Effector memory CD8-positive, alpha-beta T cell (primary cell): ENCODE measurements around the gene CSF2RB.

ENCODE experiments used
- ATAC-seq: fragments of 150-1000 bp; cut with Tn5 transposase; replicated peaks from 2 replicates; pipeline ENCODE4 v1.10.0; 2021; ENCODE audit warnings: mild to moderate bottlenecking, moderate library complexity
- DNase-seq, 3 experiments: peaks; one replicate each; pipeline ENCODE4 v3.0.0; 2021
- H3K27ac Mint-ChIP-seq, 2 donors: one replicate each; pipeline ENCODE4 v1.8.0; 2022; ENCODE audit warnings: mild to moderate bottlenecking in 2 of 2, mixed read lengths in 2 of 2, moderate library complexity in 2 of 2
- H3K27me3 Mint-ChIP-seq, 2 donors: one replicate each; pipeline ENCODE4 v1.8.0; 2022; ENCODE audit warnings: mixed read lengths in 2 of 2
- H3K36me3 Mint-ChIP-seq: one replicate; pipeline ENCODE4 v1.8.0; 2022; ENCODE audit warnings: mild to moderate bottlenecking, moderate library complexity, mixed read lengths; ENCODE audit not compliant: insufficient read depth
- H3K4me1 Mint-ChIP-seq, 2 donors: one replicate each; pipeline ENCODE4 v1.8.0; 2022; ENCODE audit warnings: low read depth in 2 of 2, mixed read lengths in 2 of 2
- H3K4me3 Mint-ChIP-seq, 2 donors: one replicate each; pipeline ENCODE4 v1.8.0; 2022; ENCODE audit warnings: mild to moderate bottlenecking in 2 of 2, mixed read lengths in 2 of 2, moderate library complexity in 2 of 2
- H3K9me3 Mint-ChIP-seq, 2 donors: one replicate each; pipeline ENCODE4 v1.8.0; 2022; ENCODE audit warnings: mixed read lengths in 2 of 2

The CSF2RB gene

GRCh38 chr22:36874736-36875135, 38.7 kb upstream of the CSF2RB start:
- H3K4me3 Mint-ChIP-seq = no peak overlapping the region
- peaks cover 0 to under 1% of the 10 kb centered on the region in 2 donors for H3K9me3 Mint-ChIP-seq
- H3K4me1 Mint-ChIP-seq = peaks cover 6 to 13% of the 10 kb centered on the region in 2 donors
- no peak for DNase-seq
- peaks cover 23 to 26% of the 10 kb centered on the region in 2 donors for H3K27me3 Mint-ChIP-seq
- no peak overlapping the region for H3K27ac Mint-ChIP-seq
- no peak for ATAC-seq
- peaks cover 6% of the 10 kb centered on the region for H3K36me3 Mint-ChIP-seq

- Mint-ChIP-seq H3K36me3 (peaks cover 6% of the 10 kb centered on the region), H3K4me3 (no peak overlapping the region), H3K27me3 (peaks cover 25 to 27% of the 10 kb centered on the region in 2 donors), H3K9me3 (peaks cover 2 to 10% of the 10 kb centered on the region in 2 donors), H3K4me1 (peaks cover 6 to 13% of the 10 kb centered on the region in 2 donors), H3K27ac (no peak overlapping the region)
- no peak for DNase-seq
- ATAC-seq = no peak
These were observed 37.7 kb upstream of the CSF2RB start for GRCh38 chr22:36875741-36876140.

GRCh38 chr22:36879775-36880174, 33.7 kb upstream of the CSF2RB start:
- Mint-ChIP-seq H3K4me1 (no peaks in the 10 kb centered on the region), H3K36me3 (no peaks in the 10 kb centered on the region), H3K27ac (no peak overlapping the region), H3K4me3 (no peak overlapping the region), H3K27me3 (peaks cover 37 to 42% of the 10 kb centered on the region in 2 donors), H3K9me3 (peaks cover 5 to 20% of the 10 kb centered on the region in 2 donors)
- DNase-seq = no peak
- no peak for ATAC-seq

GRCh38 chr22:36881504-36882245, 31.8 kb upstream of the CSF2RB start:
- no peak overlapping the region for H3K27ac Mint-ChIP-seq
- peaks cover 5 to 20% of the 10 kb centered on the region in 2 donors for H3K9me3 Mint-ChIP-seq
- no peak for DNase-seq
- H3K27me3 Mint-ChIP-seq = peaks cover 45 to 52% of the 10 kb centered on the region in 2 donors
- no peaks in the 10 kb centered on the region for H3K36me3 Mint-ChIP-seq
- no peak overlapping the region for H3K4me3 Mint-ChIP-seq
- no peak for ATAC-seq
- H3K4me1 Mint-ChIP-seq = no peaks in the 10 kb centered on the region

GRCh38 chr22:36884349-36885158, 28.9 kb upstream of the CSF2RB start:
- no peak for ATAC-seq

GRCh38 chr22:36885474-36885873, 28.0 kb upstream of the CSF2RB start:
- no peak overlapping the region for H3K27ac Mint-ChIP-seq

More at GRCh38 chr22:36884349-36885158, 28.9 kb upstream of the CSF2RB start:
- peaks cover 5 to 20% of the 10 kb centered on the region in 2 donors for H3K9me3 Mint-ChIP-seq
- peaks cover 37 to 41% of the 10 kb centered on the region in 2 donors for H3K27me3 Mint-ChIP-seq
- no peaks in the 10 kb centered on the region for H3K36me3 Mint-ChIP-seq
- DNase-seq = no peak
- H3K4me3 Mint-ChIP-seq = no peak overlapping the region
- H3K4me1 Mint-ChIP-seq = peaks cover 4% of the 10 kb centered on the region in 2 donors
- no peak overlapping the region for H3K27ac Mint-ChIP-seq

GRCh38 chr22:36886016-36886415, 27.4 kb upstream of the CSF2RB start:
- peaks cover 4% of the 10 kb centered on the region in 2 donors for H3K4me1 Mint-ChIP-seq
- DNase-seq = no peak
- peaks cover 34 to 37% of the 10 kb centered on the region in 2 donors for H3K27me3 Mint-ChIP-seq
- no peak for ATAC-seq
- H3K27ac Mint-ChIP-seq = no peak overlapping the region
- no peaks in the 10 kb centered on the region for H3K36me3 Mint-ChIP-seq
- no peak overlapping the region for H3K4me3 Mint-ChIP-seq
- peaks cover 3 to 7% of the 10 kb centered on the region in 2 donors for H3K9me3 Mint-ChIP-seq

More at GRCh38 chr22:36885474-36885873, 28.0 kb upstream of the CSF2RB start:
- DNase-seq (no peak), ATAC-seq (no peak)
- Mint-ChIP-seq H3K9me3 (peaks cover 3 to 12% of the 10 kb centered on the region in 2 donors), H3K4me1 (peaks cover 4% of the 10 kb centered on the region in 2 donors), H3K36me3 (no peaks in the 10 kb centered on the region), H3K27me3 (peaks cover 34 to 37% of the 10 kb centered on the region in 2 donors), H3K4me3 (no peak overlapping the region)

- ATAC-seq = peak; percentile 58
These were observed 26.3 kb upstream of the CSF2RB start for GRCh38 chr22:36887162-36887561.

GRCh38 chr22:36891646-36892045, 21.8 kb upstream of the CSF2RB start:
- Mint-ChIP-seq H3K36me3 (no peaks in the 10 kb centered on the region), H3K4me1 (peaks cover 4% of the 10 kb centered on the region in 2 donors)

More at GRCh38 chr22:36887162-36887561, 26.3 kb upstream of the CSF2RB start:
- H3K27me3 Mint-ChIP-seq = peaks cover 34 to 37% of the 10 kb centered on the region in 2 donors
- DNase-seq = no peak
- no peaks in the 10 kb centered on the region for H3K9me3 Mint-ChIP-seq
- no peaks in the 10 kb centered on the region for H3K36me3 Mint-ChIP-seq
- no peak overlapping the region for H3K4me3 Mint-ChIP-seq
- peak overlapping the region in 1 of 2 donors; percentile 44 for H3K27ac Mint-ChIP-seq
- H3K4me1 Mint-ChIP-seq = peaks cover 4% of the 10 kb centered on the region in 2 donors

GRCh38 chr22:36892292-36892691, 21.1 kb upstream of the CSF2RB start:
- peaks cover 2% of the 10 kb centered on the region in 2 donors for H3K4me1 Mint-ChIP-seq
- H3K4me3 Mint-ChIP-seq = no peak overlapping the region
- peaks cover 2 to 11% of the 10 kb centered on the region in 2 donors for H3K9me3 Mint-ChIP-seq
- peaks cover 10 to 19% of the 10 kb centered on the region in 2 donors for H3K27me3 Mint-ChIP-seq
- ATAC-seq (no peak), DNase-seq (no peak)
- H3K27ac Mint-ChIP-seq = peak overlapping the region in 1 of 2 donors; percentile 32
- H3K36me3 Mint-ChIP-seq = no peaks in the 10 kb centered on the region

More at GRCh38 chr22:36891646-36892045, 21.8 kb upstream of the CSF2RB start:
- no peak for DNase-seq
- Mint-ChIP-seq H3K27ac (no peak overlapping the region), H3K9me3 (peaks cover 2 to 11% of the 10 kb centered on the region in 2 donors), H3K4me3 (no peak overlapping the region), H3K27me3 (peaks cover 12 to 17% of the 10 kb centered on the region in 2 donors)
- ATAC-seq = no peak

- DNase-seq (no peak), ATAC-seq (no peak)
- H3K27ac Mint-ChIP-seq = no peak overlapping the region
- H3K4me1 Mint-ChIP-seq = no peaks in the 10 kb centered on the region
- no peaks in the 10 kb centered on the region for H3K36me3 Mint-ChIP-seq
- peaks cover 2 to 11% of the 10 kb centered on the region in 2 donors for H3K9me3 Mint-ChIP-seq
- H3K4me3 Mint-ChIP-seq = no peak overlapping the region
- peaks cover 0 to 24% of the 10 kb centered on the region in 2 donors for H3K27me3 Mint-ChIP-seq
These were observed 20.2 kb upstream of the CSF2RB start for GRCh38 chr22:36893262-36893661.

GRCh38 chr22:36894266-36894665, 19.2 kb upstream of the CSF2RB start:
- ATAC-seq (no peak), DNase-seq (no peak)
- H3K36me3 Mint-ChIP-seq = no peaks in the 10 kb centered on the region
- no peak overlapping the region for H3K27ac Mint-ChIP-seq
- peaks cover 8 to 34% of the 10 kb centered on the region in 2 donors for H3K27me3 Mint-ChIP-seq
- H3K9me3 Mint-ChIP-seq = peaks cover 2 to 11% of the 10 kb centered on the region in 2 donors
- no peaks in the 10 kb centered on the region for H3K4me1 Mint-ChIP-seq
- no peak overlapping the region for H3K4me3 Mint-ChIP-seq

GRCh38 chr22:36897611-36898010, 15.8 kb upstream of the CSF2RB start:
- H3K36me3 Mint-ChIP-seq = no peaks in the 10 kb centered on the region
- peaks cover 2 to 11% of the 10 kb centered on the region in 2 donors for H3K9me3 Mint-ChIP-seq
- H3K27me3 Mint-ChIP-seq = peaks cover 32 to 67% of the 10 kb centered on the region in 2 donors
- ATAC-seq (no peak), DNase-seq (no peak)
- H3K4me3 Mint-ChIP-seq = no peak overlapping the region
- peaks cover 0 to 3% of the 10 kb centered on the region in 2 donors for H3K4me1 Mint-ChIP-seq
- no peak overlapping the region for H3K27ac Mint-ChIP-seq
